Activated CD4-positive, alpha-beta T cell treated with anti-CD3 and anti-CD28 coated beads, Interleukin-2, Interleukin-4, amounts not matched to agents 100 ng/mL and 50 ng/mL, durations not matched to agents 16 hours and 8 hours (primary cell): ENCODE results near the gene WDR48.
A peak's percentile ranks its signal among the peaks of the same experiment; 100 is the strongest.

Experiments used
- DNase-seq: peaks from one replicate; pipeline ENCODE4 v3.0.0-alpha.2; 2020; ENCODE audit warnings: low spot score

WDR48 gene

DNA sequence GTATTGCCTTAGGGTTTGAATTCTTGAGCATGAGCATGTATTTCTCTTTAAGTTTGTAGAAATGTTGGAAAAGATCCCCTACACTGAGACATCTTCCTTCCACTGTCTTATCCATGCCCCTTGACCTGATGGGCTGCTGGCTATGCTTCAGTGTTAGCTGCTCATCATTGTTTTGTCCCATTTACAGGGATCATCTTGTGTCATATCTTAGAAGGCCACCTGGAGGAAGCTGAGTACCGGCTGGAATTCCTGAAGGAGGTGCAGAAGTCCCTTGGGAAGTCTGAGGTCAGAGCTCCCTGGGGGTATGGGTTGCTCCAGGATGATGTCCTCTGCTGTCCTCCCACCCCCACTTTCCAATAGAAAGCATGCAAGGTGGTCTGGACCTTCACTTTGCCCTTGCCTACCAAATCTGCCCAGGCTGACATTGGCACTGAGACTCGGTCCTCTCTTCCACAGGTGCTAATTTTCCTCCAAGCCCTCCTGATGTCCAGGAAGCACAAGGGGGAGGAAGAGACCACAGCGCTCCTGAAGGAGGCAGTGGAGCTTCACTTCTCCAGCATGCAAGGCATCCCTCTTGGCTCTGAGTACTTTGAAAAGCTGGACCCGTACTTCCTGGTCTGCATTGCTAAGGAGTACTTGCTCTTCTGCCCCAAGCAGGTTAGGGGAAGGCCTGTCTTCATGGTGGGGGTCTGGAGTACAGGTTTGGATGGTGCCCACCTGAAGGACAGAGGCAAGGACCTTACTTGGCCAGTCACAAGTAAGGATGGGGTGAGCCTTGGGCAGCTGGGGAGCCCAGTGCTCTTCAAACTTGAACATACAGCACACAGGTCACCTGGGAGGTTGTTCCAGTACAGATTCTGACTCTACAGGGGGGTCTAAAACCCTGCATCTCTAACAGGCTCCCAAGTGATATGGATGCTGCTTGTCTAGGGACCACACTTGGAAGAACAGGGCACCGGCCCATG, 73.3 kb downstream of the WDR48 start:
- no peak for DNase-seq

DNA sequence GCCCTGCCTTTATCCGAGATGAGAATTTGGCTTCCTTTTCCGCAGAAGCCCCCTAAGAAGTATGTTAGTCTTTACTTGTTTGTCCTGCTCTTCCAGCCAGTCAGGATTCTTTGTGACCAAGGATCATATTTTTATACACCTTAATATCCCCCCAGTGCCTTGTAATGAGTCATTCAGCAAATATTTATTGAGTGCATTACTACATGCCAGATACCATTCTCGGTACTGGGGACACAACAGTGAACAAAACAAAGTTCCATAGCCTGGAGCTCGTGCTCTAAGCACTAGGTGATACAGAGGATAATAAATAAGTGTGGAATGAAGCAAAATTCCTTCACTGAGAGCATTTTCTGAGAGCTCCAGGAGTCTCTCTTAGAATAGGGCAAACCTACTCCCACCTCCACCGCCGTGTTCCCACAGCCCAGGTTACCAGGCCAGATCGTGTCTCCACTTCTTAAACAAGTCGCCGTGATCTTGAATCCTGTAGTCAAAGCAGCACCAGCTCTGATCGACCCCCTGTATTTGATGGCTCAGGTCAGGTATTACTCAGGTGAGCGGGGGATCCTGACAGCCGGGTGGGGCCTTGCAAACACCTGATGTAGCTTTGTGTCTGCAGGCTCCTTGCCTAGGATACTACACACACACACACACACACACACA, 74.2 kb downstream of the WDR48 start:
- DNase-seq: no peak

DNA sequence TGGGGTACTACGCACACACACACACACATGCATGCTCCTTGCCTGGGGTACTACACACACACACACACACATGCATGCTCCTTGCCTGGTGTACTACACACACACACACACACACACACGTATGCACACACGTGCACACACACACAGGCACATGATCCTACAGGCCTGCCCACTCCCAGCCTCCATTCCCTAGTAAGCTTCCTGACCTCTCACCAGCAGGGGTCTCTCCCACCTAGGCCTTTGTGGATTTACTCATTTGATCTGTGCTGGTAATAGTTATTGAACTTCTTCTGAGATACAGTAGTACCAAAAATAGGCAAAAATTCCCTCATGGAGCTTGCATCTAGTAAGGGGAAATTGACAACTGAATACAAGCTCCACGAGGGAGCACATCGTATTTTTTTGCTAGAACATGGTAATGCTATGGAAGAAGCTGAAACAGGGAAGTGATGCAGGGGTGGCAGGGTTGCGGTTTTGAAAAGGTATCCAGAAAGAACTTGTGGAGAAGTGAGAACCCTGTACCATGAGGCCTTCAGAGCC, 74.8 kb downstream of the WDR48 start:
- DNase-seq: no peak

DNA sequence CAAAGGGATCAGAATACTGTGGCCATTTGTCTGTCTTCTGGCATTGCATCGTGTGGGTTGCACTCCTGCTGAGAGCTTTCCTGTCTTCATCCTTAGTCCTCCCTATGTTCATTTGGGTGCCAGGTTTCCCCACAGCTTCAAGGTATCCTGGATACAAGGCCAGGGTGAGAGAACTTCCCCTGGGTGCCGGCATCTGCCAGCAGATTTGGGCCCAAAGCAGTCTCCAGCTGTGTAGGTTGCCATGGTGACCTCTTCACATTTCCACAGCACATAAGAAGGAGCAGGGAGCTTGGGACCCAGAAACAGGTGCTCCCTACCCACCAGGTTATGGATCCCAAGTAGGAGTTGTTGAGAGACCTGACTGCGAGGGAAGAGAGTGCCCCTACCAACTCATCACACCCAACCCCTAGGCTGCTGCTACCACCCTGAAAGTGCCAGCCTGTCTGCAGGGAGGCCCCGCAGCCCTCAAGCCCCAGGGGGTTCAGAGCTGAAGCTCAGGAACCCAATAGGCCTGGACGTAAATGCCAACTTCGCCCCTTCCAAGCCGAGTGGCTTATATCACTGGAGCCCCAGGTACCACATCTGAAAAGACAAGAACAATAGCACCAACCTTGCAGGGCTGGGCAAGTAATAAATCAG, 75.6 kb downstream of the WDR48 start:
- DNase-seq: no peak

DNA sequence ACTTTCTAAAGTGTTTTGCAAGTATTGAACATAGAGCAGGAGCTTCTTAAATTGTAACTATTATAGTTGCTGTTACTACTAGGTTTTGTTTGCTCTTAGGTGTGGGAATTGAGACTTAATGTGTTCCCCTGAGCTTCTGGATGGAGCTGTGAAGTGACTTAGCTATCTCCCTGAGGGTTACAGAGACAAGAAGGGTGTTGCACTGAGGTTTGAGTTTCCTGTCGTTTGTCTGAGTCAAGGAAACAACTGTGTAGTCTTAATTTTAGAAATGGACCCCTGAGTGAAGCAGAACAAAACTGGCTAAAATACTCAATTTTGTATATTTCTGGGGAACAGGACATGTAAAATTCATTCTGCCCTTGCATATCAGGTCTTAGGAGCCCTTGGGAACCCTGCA, 76.1 kb downstream of the WDR48 start:
- DNase-seq: no peak

DNA sequence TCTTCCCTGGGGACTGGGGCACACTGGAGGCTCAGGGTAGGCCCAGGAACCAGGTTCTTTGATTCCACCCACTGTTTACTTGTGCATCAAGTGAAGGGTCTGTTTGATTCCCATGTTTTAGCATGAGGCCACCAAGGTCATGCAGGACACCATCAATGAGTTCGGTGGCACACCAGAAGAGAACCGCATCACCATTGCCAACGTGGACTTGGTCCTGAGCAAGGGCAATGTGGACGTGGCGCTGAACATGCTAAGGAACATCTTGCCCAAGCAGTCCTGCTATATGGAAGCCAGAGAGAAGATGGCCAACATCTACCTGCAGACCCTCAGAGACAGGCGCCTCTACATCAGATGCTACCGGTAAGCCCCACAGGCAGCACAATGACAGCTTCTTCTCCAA, 77.1 kb downstream of the WDR48 start:
- no peak for DNase-seq

DNA sequence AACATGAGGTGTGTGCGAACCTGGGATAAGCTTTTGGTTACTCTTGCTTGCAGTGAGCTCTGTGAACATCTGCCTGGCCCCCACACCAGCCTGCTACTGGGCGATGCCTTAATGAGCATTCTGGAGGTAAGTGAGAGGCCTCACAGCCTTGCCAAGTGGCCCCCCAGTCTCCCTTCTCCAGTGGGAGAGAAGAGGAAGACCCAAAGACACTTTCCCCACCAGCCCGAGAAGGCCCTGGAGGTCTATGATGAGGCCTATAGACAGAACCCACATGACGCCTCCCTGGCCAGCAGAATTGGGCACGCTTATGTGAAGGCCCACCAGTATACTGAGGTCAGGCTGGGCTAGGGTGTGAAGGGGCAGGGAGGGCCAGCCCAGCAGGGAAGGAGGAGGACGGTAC, 78.2 kb downstream of the WDR48 start:
- no peak for DNase-seq

DNA sequence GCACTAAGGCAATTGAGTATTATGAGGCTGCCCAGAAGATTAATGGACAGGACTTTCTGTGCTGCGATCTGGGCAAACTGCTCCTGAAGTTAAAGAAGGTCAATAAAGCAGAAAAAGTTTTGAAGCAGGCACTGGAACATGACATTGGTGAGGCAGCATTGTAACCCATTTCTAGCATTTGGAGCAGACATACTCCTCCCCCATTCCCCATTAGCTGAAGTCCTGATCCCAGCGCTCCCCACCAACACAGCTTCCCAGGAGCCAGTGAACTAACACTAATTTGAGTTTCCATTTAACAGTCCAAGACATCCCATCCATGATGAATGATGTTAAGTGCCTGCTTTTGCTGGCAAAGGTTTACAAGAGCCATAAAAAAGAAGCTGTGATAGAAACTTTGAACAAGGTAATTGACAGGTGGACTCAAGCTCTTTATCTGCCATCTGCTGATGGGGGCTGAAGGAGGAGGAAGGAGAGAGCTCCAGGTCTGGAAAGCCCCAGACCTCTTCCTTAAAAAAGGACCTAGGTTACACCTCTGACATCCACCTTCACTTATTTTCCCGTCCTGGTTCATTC, 79.0 kb downstream of the WDR48 start:
- DNase-seq: no peak

DNA sequence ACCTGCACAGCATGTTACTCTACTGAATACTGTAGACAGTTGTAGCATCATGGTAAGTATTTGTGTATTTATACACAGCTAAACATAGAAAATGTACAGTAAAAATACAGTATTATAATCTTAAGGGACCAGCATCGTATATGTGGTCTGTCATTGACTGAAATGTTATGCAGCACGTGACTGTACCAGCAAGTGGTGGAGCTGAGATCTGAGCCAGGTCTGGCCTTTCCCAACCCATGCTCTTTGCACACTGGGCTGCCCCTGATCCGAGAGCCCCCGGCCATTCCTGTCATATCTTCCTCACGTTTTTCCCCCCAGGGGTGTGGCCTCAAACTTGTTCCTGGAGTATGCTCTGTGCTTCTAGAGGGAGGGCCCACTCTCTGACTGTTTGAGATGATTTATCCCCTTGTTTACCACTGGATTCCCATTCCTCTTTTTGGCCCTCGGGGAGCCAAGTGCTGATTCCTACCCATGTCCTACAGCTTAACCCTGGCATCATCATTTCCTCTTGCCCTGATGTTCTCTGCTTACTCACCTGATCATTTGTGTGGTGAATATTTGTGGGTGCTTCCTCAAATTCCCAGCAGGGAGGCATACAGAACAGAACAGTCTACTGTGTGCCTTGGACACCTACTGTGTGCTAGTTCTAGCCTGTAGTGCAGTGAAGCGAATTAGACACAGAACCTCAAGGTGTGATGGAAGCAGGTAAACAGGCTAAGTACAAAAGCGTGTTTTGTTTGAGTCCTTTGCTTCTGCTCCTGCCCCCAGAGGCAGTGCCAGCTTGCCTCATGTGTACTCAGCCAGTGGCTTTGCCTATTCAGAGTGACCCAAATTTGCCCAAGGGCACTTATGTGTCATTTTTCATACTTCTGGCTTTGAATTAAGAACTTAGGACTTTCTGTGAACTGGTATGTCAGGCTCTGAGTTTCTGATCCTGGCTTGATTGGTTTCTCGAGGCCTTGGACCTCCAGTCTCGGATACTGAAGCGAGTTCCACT, 80.6 kb downstream of the WDR48 start:
- no peak for DNase-seq

DNA sequence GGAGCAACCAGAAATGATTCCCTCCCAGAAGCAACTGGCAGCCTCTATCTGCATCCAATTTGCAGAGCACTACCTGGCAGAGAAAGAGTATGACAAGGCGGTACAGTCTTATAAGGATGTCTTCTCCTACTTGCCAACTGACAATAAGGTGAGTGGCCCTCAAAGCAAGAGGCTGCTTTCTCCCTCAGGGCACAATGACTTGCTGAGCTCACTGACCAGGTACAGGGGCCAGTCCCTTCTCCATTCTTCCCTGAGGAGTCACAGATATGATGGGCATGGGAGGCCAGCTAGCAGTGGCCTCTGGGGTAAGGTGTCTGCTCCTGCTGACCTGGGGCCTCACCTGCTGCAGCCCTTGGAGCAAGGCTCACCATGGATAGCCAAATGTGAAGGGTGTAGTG, 81.3 kb downstream of the WDR48 start:
- DNase-seq: no peak

DNA sequence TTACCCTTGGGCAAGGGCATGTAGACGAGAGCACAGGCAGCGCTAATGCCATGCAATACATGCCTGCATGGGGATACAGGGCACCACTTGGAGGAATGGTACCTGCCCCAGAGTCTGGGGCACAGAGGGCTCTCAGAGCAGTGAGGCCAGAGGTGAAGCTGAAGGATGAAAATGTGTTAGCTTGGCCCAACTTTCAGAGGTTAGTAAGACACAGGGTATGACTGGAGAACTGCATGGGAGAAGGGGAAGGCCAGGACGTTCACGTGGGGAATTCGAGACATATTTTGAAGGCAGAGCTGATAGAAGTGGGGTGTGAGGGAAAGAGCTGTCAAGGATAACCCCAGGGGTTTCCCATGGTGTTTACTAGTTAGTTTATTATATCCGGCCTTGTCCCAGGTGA, 82.0 kb downstream of the WDR48 start:
- DNase-seq: no peak

DNA sequence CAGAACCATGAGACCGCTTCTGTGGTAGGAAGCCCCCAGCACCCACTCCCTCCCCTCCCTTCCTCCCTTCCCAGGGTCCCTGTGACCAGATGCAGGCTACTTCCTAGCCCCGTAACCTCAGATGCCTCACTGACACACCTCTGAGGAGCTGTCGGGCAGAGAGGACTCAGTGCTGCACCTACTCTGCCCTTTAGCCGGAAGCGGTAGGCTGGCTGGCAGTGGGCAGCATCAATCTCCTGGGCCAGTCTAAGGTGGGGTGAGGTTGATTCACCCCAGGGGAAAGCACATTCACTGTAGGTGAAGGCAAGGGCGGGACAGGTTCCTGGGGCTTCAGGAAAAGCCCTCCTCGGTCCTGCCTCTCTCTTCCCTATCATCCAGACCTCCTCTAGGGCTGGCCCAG, 82.5 kb downstream of the WDR48 start:
- no peak for DNase-seq

DNA sequence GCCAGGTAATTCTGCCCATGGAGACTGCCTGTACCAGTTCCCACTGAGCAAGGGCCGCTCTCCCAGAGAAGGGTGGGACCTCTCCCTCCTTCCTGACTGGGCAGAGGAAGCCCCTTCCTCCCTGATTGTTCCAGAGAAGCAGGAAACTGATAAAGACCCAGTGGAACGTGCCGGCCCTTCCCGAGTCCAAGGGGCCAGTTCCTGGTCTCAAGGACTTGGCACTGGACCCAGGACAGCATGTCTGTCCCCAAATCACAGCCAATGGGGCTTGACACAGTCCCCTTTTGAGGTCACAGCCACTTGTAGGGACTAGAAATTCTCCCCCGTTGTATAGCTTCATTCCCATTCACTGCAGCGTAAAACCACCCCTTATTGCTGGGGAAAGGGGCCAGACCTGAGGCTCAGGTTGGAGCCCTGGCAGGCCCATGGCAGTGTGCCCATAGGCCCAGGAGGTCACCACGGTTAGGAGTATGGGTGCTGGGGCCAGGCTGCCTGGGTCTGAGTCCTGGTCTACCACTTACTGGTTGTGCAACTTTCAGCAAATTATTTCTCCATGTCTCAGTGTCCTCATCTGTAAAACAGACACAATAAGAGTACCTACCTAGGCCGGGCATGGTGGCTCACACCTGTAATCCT, 83.5 kb downstream of the WDR48 start:
- DNase-seq: no peak

DNA sequence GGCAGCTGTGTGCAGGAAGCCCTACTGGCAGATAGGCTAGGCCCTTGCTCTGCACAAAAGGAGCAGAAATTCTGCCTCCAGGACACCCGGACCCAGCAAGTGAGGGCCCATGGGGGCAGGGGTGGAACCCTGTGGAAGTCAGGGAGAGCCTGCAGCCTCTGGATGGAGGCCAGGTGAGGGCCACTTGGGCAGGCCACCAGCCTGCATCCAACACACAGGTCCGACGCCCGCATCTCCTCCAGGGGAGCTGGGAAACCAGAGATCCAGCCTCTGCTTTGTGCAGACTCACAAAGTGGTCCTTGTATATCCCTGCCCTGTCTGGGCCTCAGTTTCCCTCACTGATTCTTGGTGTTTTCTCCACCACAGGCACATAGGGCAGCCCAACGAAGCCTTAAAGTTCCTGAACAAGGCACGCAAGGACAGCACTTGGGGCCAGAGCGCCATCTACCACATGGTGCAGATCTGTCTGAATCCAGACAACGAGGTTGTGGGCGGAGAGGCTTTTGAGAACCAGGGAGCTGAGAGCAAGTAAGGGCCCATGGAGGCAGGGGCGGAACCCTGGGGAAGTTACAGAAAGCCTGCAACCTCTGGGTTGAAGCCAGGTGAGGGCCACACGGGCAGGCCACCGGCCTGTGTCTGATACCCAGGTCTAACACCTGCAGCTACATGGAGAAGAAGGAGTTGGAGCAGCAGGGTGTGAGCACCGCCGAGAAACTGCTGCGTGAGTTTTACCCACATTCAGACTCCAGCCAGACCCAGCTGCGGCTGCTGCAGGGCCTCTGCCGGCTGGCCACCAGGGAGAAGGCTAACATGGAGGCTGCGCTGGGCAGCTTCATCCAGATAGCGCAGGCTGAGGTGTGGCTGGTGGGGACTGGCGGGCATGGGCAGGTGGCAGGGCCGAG, 85.0 kb downstream of the WDR48 start:
- no peak for DNase-seq

DNA sequence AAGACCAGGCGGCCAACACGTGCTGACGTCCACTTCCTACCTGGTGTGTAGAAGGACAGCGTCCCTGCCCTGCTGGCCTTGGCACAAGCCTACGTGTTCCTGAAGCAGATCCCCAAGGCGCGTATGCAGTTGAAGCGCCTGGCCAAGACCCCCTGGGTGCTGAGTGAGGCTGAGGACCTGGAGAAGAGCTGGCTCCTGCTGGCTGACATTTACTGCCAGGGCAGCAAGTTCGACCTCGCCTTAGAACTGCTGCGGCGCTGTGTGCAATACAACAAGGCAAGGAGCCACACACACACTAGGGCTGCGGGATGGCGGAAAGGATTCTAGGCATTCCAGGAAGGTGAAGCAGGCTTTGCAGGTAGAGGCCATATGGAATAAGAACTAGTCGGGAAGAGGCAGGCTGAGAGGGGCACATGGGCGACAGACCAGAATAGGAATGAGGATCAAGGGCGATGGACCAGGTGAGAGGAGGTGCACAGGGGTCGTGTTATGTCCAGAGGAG, 85.7 kb downstream of the WDR48 start:
- no peak for DNase-seq

DNA sequence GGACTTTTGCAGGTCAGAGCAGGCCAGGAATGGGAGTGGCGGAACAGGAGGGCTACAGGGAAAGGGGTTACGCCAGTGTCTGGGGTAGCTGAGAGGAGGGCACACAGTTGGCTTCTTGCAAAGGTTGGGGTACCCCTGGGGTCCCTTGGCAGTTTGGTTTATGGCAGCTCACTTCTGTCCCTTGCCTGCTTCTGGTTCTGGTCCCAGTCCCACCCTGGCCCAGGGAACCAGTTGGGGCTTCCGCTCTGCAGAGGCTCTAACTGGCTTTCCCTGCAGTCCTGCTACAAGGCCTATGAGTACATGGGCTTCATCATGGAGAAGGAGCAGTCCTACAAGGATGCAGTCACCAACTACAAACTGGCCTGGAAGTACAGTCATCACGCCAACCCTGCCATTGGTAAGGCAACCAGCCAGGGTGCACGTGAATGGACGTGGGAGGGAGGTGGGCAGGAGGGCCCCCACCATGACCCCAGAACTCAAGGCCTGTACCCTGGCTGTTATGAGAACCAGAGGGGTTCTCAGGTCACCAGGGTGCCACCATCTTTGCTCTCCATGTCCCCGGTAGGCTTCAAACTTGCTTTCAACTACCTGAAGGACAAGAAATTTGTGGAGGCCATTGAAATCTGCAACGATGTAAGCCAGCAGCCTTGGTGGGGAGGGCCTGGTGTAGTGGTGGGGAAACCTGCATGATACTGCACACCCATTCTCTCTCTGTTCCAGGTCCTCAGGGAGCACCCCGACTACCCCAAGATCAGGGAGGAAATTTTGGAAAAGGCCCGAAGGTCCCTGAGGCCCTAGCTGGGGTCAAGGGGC, 86.4 kb downstream of the WDR48 start:
- no peak for DNase-seq

DNA sequence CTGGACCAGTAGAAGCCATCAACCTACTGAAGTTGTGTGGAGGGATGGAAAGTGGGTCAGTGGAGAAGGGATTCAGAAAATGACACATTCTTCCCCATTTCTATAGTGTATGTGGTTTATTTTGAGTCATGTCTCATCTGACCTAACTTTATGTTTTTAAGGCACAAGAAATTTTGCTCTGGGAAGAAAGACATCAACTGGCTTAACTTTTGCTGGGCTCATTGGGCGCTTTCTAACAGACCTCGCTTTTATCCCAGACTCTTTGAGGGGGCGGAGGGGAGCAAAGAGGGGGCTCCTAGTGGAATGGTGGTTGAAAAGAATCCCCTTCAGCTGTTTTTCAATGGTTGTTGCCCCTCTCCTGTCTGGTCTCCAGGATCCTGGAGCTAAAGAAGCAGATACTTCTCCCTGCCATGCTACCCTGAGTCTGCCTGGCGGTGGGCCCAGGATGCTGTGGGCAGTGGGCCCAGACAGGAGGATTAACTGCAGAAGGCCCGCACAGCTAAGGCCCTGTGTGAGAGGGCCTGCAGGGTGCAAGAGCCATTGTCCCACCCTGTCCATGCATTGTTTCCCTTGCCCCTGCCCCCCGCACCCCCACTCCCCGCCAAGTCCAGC, 87.1 kb downstream of the WDR48 start:
- DNase-seq: peak; percentile 13

DNA sequence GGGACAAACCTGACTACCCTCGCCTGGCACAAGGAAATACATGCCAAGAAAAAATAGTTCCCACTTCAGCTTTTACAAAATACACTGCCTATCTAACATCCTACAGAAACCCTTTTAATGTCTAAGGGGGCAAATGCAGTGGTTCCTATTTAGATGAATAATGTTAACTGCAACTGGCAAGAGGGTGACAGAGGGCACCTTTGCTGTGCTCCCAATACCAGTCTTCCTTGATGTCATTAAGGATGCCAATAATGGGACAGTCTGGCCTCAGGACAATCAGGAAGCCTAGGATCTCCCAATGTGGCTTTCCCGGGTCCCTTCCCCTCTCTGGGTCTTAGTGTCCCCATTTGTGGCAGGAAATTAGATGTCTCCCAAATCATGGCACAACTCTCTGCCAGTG, 87.6 kb downstream of the WDR48 start:
- DNase-seq: no peak
